ENCODE measurements around the gene CPOX.
"Not testable (repeated sequence)": the region's sequence is repeated elsewhere in the genome, so short reads cannot be mapped to it uniquely, and the experiment has no call there.

Gene CPOX

DNA sequence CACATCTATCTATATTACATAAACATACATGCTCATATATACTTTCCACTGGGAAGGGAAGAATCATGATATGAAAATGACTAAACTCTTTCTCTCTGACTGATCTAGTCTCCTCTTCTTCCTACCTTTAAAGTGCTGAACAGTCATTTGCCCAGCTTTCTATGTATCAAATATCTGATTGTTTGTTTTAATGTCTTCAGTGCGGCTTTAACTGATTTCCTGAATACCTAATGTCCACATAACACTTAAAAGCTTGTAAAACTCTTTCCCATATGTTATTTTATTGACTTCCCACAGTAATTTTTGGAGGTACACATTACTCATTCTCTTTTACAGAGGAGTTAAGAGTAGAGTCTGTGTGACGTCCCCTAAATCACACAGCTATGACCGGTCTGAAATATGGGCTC, 28.2 kb downstream of the CPOX start:
- Histone ChIP-seq H3K27me3 (no peaks in the 10 kb centered on the region), H3K4me2 (no peak overlapping the region), H3K9me3 (no peaks in the 10 kb centered on the region), H3K36me3 (no peaks in the 10 kb centered on the region), H3K27ac (no peak overlapping the region), H3K4me3 (no peak overlapping the region), H4K20me1 (no peaks in the 10 kb centered on the region), H3K9ac (no peak overlapping the region), H3K4me1 (peaks cover 19% of the 10 kb centered on the region; the same call in 1 of the 2 replicates)
- TF ChIP-seq Cebpa-rat (IDR thresholded peaks at IDR 0.05): no peak

DNA sequence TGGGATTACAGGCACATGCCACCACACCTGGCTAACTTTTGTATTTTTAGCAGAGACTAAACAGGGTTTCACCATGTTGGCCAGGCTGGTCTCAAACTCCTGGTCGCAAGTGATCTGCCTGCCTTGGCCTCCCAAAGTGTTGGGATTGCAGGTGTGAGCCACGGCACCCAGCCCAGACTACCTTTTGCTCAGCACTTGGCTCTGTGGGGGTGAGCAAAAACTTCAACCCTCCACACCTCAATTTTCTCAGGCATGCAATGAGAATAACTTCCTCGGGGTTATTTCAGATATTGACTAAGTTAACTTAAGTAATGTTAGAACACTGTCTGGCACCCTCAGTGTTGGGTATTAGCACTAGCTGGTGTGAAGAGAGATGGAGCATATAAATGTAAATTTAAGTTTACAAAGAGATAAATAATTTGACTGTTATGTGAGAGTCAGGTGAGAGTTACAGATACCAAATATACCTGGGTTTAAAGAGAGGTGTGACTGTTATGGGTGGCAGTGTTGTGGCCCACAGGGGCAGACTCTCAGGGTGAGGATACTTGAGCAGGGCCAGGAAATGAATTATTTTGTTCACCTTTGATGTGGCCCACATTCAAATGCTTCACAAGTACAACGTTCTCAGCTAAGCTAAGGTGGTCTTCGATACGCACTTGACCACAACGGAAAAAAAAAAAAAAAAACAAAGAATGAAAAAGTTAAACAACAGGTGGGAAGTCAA, 29.0 kb downstream of the CPOX start:
- Histone ChIP-seq H3K27ac (no peak overlapping the region), H3K4me2 (no peak overlapping the region), H3K4me1 (peaks cover 19% of the 10 kb centered on the region; the same call in 1 of the 2 replicates), H3K9me3 (no peaks in the 10 kb centered on the region), H3K36me3 (no peaks in the 10 kb centered on the region), H3K27me3 (no peaks in the 10 kb centered on the region), H3K9ac (no peak overlapping the region), H4K20me1 (no peaks in the 10 kb centered on the region), H3K4me3 (no peak overlapping the region)
- no peak for TF ChIP-seq Cebpa-rat (IDR thresholded peaks at IDR 0.05)

DNA sequence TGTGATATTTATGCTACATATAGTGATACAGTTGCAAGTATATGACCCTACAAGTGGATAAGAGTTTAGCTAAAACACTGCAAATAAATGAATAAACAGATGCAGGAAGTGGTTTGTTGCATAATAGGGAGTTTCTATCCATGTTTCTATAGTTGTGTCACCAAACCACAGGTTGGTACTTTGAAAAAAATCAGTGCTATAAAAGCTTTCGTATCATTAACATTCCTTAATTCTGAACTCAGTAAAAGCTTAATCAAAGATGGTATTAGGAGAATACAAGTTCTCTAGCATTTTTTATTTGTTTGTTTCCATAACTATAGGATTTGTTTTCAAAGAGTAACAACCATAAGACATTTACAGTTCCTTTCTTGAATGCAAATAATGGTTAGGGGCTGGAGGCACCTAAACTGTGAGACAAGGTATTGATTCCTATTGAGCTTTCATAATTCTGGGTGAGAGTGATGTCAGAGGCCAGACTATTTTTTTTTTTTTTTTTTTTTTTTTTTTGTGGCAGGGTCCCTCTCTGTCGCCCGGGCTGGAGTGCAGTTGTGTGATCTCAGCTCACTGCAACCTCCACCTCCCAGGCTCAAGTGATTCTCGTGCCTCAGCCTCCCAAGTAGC, 29.6 kb downstream of the CPOX start:
- Histone ChIP-seq H3K4me1 (peaks cover 19% of the 10 kb centered on the region; the same call in 1 of the 2 replicates), H3K27ac (no peak overlapping the region), H3K4me2 (no peak overlapping the region), H3K9ac (no peak overlapping the region), H3K4me3 (no peak overlapping the region), H3K36me3 (no peaks in the 10 kb centered on the region), H3K27me3 (no peaks in the 10 kb centered on the region), H4K20me1 (no peaks in the 10 kb centered on the region), H3K9me3 (no peaks in the 10 kb centered on the region)
- TF ChIP-seq Cebpa-rat (IDR thresholded peaks at IDR 0.05): no peak

DNA sequence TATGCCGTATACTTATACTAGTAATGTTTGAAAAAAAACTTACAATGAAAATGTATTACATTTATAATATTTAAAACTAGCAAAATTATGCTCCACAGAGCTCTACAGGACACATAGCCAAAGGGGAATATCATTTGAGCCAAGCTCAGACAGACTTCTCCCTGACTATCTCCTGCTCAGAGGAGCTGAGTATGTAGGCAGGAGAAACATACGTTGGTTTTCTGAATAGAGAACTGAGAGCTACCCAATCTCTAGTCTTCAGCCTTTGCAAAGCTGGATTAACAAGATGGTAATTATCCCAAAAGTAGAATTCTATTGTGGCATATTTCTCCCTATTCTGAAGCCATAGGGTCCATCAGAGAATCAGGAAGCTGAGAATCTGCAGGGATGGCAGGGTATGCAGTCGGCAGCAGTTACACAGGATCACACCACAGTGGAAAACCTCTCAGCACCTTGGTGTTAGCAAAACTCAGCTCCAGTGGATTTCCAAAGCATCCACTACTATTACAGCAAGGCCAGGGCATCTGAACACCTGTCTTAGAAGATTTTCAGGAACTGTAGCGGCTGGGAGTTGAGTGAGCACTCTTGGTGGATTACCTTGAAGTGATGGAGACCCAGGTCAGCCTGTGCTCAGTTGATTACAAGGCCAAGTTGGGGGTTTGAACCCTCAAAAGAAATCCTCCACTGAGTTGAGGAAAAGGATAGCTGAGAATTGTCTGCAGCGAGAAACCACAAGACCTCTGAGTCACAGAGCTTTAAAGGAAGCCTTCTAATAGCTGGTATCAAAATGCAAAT, 31.5 kb downstream of the CPOX start:
- TF ChIP-seq Cebpa-rat (IDR thresholded peaks at IDR 0.05): no peak
- H3K36me3 ChIP-seq: no peaks in the 10 kb centered on the region
- H4K20me1 ChIP-seq: no peaks in the 10 kb centered on the region
- H3K27ac ChIP-seq: no peak overlapping the region
- H3K27me3 ChIP-seq: no peaks in the 10 kb centered on the region
- no peaks in the 10 kb centered on the region for H3K9me3 ChIP-seq
- H3K4me1 ChIP-seq: peaks cover 19% of the 10 kb centered on the region; the same call in 1 of the 2 replicates
- H3K4me3 ChIP-seq: no peak overlapping the region
- H3K4me2 ChIP-seq: no peak overlapping the region
- no peak overlapping the region for H3K9ac ChIP-seq

DNA sequence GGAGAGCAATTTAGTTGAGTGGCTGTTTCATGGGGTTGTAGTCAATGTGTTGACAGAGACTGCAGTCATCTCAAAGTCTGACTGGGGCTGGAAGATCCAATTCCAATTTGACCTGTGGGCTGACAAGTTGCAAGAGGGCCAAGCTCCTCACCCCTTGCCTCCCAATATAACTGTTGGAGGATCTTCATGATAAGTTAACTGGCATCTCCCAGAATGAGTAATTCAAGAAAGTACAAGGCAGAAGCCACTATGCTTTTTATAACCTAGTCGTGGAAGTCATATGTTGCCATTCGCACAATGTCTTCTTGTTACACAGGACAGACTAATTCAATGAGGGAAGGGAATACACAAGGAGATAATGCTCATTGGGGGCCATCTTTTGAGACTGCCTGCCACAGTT, 32.5 kb downstream of the CPOX start:
- Histone ChIP-seq H3K4me1 (peaks cover 19% of the 10 kb centered on the region; the same call in 1 of the 2 replicates), H3K4me2 (no peak overlapping the region)

DNA sequence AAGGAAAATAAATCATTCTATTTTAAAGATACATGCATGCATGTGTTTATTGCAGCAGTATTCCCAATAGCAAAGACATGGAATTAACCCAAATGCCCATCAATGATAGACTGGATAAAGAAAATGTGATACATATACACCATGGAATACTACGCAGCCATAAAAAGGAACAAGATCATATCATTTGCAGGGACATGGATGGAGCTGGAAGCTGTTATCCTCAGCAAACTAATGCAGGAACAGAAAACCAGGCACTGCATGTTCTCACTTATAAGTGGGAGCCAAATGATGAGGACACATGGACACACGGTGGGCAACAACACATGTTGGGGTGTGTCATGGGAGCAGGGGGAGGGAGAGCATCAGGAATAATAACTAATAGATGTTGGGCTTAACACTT, 33.6 kb downstream of the CPOX start:
- H3K9ac ChIP-seq, H4K20me1 ChIP-seq, H3K27ac ChIP-seq, H3K27me3 ChIP-seq, H3K36me3 ChIP-seq, H3K4me3 ChIP-seq, H3K9me3 ChIP-seq, H3K4me2 ChIP-seq: not testable (repeated sequence)
- peaks cover 18% of the 10 kb centered on the region; the same call in 1 of the 2 replicates for H3K4me1 ChIP-seq

More for the DNA sequence above, 32.5 kb downstream of the CPOX start:
- H3K4me3 ChIP-seq: no peak overlapping the region
- no peak for TF ChIP-seq Cebpa-rat (IDR thresholded peaks at IDR 0.05)
- H3K9ac ChIP-seq: no peak overlapping the region
- H3K36me3 ChIP-seq: no peaks in the 10 kb centered on the region
- H4K20me1 ChIP-seq: no peaks in the 10 kb centered on the region
- no peak overlapping the region for H3K27ac ChIP-seq
- no peaks in the 10 kb centered on the region for H3K27me3 ChIP-seq
- no peaks in the 10 kb centered on the region for H3K9me3 ChIP-seq

DNA sequence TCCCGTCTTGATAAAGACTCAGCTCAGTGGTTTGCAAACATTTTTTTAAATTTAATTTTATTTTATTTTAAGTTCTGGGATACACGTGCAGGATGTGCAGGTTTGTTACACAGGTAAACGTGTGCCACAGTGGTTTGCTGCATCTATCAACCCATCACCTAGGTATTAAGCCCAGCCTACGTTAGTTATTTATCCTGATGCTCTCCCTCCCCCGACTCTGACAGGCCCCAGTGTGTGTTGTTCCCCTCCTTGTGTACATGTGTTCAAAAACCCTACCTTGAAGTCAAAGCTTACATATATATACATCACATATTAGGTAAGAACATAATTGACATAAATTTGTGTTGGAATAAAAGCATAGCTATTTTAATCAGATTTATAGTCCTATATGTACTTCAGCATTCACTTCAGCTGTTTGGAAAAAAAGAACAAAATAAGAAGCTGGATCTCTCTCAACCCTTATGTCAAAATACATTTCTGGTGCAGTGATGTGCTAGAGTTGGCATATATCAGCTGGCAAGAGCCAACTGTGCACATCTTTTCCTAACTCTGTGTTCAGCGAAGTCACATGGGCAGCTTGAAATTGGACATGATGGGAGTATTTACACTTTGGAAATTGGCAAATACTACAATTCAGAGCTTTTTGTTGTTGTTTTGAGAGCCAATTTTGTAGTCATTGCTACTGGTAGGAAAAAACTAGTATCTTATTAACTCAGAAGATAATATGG, 35.1 kb downstream of the CPOX start:
- Histone ChIP-seq H3K9ac (no peak overlapping the region), H3K36me3 (no peaks in the 10 kb centered on the region), H3K4me3 (no peak overlapping the region), H4K20me1 (no peaks in the 10 kb centered on the region), H3K9me3 (no peaks in the 10 kb centered on the region), H3K4me1 (peaks cover 3% of the 10 kb centered on the region; the same call in 1 of the 2 replicates), H3K4me2 (no peak overlapping the region), H3K27me3 (no peaks in the 10 kb centered on the region), H3K27ac (no peak overlapping the region)
- TF ChIP-seq Cebpa-rat (IDR thresholded peaks at IDR 0.05): no peak

DNA sequence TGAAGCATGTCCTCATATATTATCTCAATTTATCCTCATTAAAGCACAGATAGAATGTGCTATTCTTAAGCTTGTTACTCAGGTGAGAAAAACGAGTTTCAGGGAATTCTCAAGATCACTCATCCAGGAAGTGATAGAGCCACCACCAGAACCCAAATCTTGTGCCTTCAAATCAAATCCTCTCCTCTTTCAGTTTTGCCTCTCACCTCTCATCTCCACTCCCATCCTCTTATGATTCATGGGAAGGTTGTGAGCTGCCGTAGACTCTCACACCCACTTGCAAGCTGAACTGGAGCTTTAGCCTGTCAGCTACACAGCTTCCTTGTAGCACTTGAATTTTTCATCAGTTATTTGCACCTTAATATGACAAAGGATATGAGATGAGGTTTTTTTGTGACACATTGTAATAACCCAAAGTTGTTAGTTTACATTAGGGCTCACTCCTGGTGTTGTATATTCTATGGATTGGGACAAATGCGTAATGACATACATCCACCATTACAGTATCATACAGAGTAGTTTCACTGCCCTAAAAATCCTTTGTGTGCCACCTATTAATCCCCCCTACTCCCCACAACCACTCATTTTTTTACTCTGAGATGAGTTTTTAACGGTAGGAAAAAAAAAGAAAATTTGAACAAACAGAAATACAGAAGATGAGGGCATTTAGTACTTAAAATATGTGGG, 35.9 kb downstream of the CPOX start:
- no peak for TF ChIP-seq Cebpa-rat (IDR thresholded peaks at IDR 0.05)
- Histone ChIP-seq H3K9me3 (no peaks in the 10 kb centered on the region), H3K27me3 (no peaks in the 10 kb centered on the region), H3K36me3 (no peaks in the 10 kb centered on the region), H3K27ac (no peak overlapping the region), H3K4me2 (no peak overlapping the region), H3K4me1 (no peaks in the 10 kb centered on the region), H4K20me1 (no peaks in the 10 kb centered on the region), H3K9ac (no peak overlapping the region), H3K4me3 (no peak overlapping the region)

Measured in BLaER1 (cell line).